ENCODE data around the gene TARBP2. TPM values are rescaled to one million over a fixed set of nuclear protein-coding genes. Genes with fewer than 3 reads are reported as not detected.

TARBP2 gene
- total RNA-seq, 1 experiment from 2014 or later, result 82.0 TPM

DNA sequence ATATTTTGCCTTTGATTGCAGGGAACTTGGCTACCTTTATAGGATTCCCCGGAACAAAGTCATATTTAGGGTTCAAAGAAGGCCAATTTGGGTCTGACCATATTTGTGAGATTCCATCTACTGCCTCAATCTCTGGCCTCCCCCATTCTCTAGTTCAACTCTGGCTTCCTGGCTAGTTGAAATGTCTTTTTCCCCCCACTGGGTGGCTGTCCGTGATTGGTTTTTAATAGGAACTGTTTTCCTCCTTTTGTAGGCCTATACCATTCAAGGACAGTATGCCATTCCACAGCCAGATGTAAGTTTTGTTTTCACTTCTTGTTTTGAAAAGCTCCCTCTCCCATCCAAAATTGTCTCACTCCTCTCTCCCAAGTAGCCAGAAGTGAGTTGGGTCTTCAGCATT, 35.4 kb upstream of the TARBP2 start:
- H4K20me1 ChIP-seq (ENCODE audit: low read length), result peaks cover 74% of the 10 kb centered on the region
- H3K9me3 ChIP-seq (ENCODE audit: low read length), result no peaks in the 10 kb centered on the region
- peaks cover 79% of the 10 kb centered on the region for H3K79me2 ChIP-seq (ENCODE audit: low read length)
- H3K27me3 ChIP-seq (ENCODE audit: low read length), result no peaks in the 10 kb centered on the region
- H3K4me2 ChIP-seq (ENCODE audit: low read length), result no peak overlapping the region
- BruUV-seq (replicated peaks), result no TSS peak
- no peak for DNase-seq
- H3K36me3 ChIP-seq (ENCODE audit: low read depth, low read length), result peaks cover 97% of the 10 kb centered on the region
- peaks cover 4% of the 10 kb centered on the region for H3F3A ChIP-seq (ENCODE audit: low read length, unreplicated experiment)
- TF ChIP-seq EZH2 (IDR thresholded peaks at IDR 0.05; ENCODE audit: low read length, unreplicated experiment), result no peak
- TF ChIP-seq, protein P1, sequence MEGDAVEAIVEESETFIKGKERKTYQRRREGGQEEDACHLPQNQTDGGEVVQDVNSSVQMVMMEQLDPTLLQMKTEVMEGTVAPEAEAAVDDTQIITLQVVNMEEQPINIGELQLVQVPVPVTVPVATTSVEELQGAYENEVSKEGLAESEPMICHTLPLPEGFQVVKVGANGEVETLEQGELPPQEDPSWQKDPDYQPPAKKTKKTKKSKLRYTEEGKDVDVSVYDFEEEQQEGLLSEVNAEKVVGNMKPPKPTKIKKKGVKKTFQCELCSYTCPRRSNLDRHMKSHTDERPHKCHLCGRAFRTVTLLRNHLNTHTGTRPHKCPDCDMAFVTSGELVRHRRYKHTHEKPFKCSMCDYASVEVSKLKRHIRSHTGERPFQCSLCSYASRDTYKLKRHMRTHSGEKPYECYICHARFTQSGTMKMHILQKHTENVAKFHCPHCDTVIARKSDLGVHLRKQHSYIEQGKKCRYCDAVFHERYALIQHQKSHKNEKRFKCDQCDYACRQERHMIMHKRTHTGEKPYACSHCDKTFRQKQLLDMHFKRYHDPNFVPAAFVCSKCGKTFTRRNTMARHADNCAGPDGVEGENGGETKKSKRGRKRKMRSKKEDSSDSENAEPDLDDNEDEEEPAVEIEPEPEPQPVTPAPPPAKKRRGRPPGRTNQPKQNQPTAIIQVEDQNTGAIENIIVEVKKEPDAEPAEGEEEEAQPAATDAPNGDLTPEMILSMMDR (conservative IDR thresholded peaks at IDR 0.05; ENCODE audit: low read depth, low read length), result no peak
- no peak for TF ChIP-seq EZH2phosphoT487 (IDR thresholded peaks at IDR 0.05; ENCODE audit: borderline replicate concordance, low read length)
- ChIA-PET POLR2A (ENCODE audit: unreplicated experiment) (no interaction called here), CTCF (no interaction called here)
- no peak overlapping the region for H3K4me3 ChIP-seq (ENCODE audit: low read length)
- H3K9ac ChIP-seq (ENCODE audit: low read length), result no peak overlapping the region
- intact Hi-C loops (cut with micrococcal nuclease), result no loop called here
- H2AFZ ChIP-seq (ENCODE audit: low read length), result no peak overlapping the region
- H3K4me1 ChIP-seq (ENCODE audit: insufficient read depth, low read length), result no peaks in the 10 kb centered on the region
- ATAC-seq, result no peak
- H3K9me2 ChIP-seq (replicated peaks; ENCODE audit: low read length), result no peaks in the 10 kb centered on the region
- no peak overlapping the region for H3K27ac ChIP-seq (ENCODE audit: low read length)

GRCh38 chr12:53466640-53467039, 34.4 kb upstream of the TARBP2 start:
- ChIA-PET POLR2A (ENCODE audit: unreplicated experiment) (no interaction called here), CTCF (no interaction called here)
- intact Hi-C loops (cut with micrococcal nuclease), result no loop called here
- H3K4me3 ChIP-seq (ENCODE audit: low read length), result no peak overlapping the region
- no peak for TF ChIP-seq EZH2phosphoT487 (IDR thresholded peaks at IDR 0.05; ENCODE audit: borderline replicate concordance, low read length)
- TF ChIP-seq, protein P1 (conservative IDR thresholded peaks at IDR 0.05; ENCODE audit: low read depth, low read length), result no peak
- TF ChIP-seq EZH2 (IDR thresholded peaks at IDR 0.05; ENCODE audit: low read length, unreplicated experiment), result no peak
- BruUV-seq (replicated peaks), result no TSS peak
- H3K9me2 ChIP-seq (replicated peaks; ENCODE audit: low read length), result no peaks in the 10 kb centered on the region
- no peak overlapping the region for H3K27ac ChIP-seq (ENCODE audit: low read length)
- no peaks in the 10 kb centered on the region for H3K4me1 ChIP-seq (ENCODE audit: insufficient read depth, low read length)
- peaks cover 93% of the 10 kb centered on the region for H3K36me3 ChIP-seq (ENCODE audit: low read depth, low read length)
- ATAC-seq (no peak), DNase-seq (no peak)
- no peaks in the 10 kb centered on the region for H3K27me3 ChIP-seq (ENCODE audit: low read length)
- no peaks in the 10 kb centered on the region for H3K9me3 ChIP-seq (ENCODE audit: low read length)
- peaks cover 4% of the 10 kb centered on the region for H3F3A ChIP-seq (ENCODE audit: low read length, unreplicated experiment)
- no peak overlapping the region for H3K4me2 ChIP-seq (ENCODE audit: low read length)
- no peak overlapping the region for H3K9ac ChIP-seq (ENCODE audit: low read length)
- H4K20me1 ChIP-seq (ENCODE audit: low read length), result peaks cover 71% of the 10 kb centered on the region
- peaks cover 73% of the 10 kb centered on the region for H3K79me2 ChIP-seq (ENCODE audit: low read length)
- H2AFZ ChIP-seq (ENCODE audit: low read length), result no peak overlapping the region

GRCh38 chr12:53467082-53467481, 34.0 kb upstream of the TARBP2 start:
- TF ChIP-seq EZH2phosphoT487 (IDR thresholded peaks at IDR 0.05; ENCODE audit: borderline replicate concordance, low read length) (no peak), EZH2 (IDR thresholded peaks at IDR 0.05; ENCODE audit: low read length, unreplicated experiment) (no peak)
- TF ChIP-seq, protein P1 (conservative IDR thresholded peaks at IDR 0.05; ENCODE audit: low read depth, low read length), result no peak
- CTCF ChIA-PET, result no interaction called here
- DNase-seq (no peak), ATAC-seq (no peak)
- Histone ChIP-seq H3K4me1 (ENCODE audit: insufficient read depth, low read length) (no peaks in the 10 kb centered on the region), H3K9me3 (ENCODE audit: low read length) (no peaks in the 10 kb centered on the region), H3F3A (ENCODE audit: low read length, unreplicated experiment) (peaks cover 4% of the 10 kb centered on the region), H3K27ac (ENCODE audit: low read length) (no peak overlapping the region), H3K27me3 (ENCODE audit: low read length) (no peaks in the 10 kb centered on the region), H4K20me1 (ENCODE audit: low read length) (peaks cover 67% of the 10 kb centered on the region), H3K36me3 (ENCODE audit: low read depth, low read length) (peaks cover 93% of the 10 kb centered on the region), H3K9me2 (replicated peaks; ENCODE audit: low read length) (no peaks in the 10 kb centered on the region), H3K9ac (ENCODE audit: low read length) (no peak overlapping the region), H3K79me2 (ENCODE audit: low read length) (peaks cover 71% of the 10 kb centered on the region), H3K4me3 (ENCODE audit: low read length) (no peak overlapping the region), H3K4me2 (ENCODE audit: low read length) (no peak overlapping the region), H2AFZ (ENCODE audit: low read length) (no peak overlapping the region)
- intact Hi-C loops (cut with micrococcal nuclease), result no loop called here
- POLR2A ChIA-PET (ENCODE audit: unreplicated experiment), result no interaction called here
- BruUV-seq (replicated peaks), result no TSS peak

All from PC-3 (cell line).